ENCODE results near the gene SAMSN1.

DNA sequence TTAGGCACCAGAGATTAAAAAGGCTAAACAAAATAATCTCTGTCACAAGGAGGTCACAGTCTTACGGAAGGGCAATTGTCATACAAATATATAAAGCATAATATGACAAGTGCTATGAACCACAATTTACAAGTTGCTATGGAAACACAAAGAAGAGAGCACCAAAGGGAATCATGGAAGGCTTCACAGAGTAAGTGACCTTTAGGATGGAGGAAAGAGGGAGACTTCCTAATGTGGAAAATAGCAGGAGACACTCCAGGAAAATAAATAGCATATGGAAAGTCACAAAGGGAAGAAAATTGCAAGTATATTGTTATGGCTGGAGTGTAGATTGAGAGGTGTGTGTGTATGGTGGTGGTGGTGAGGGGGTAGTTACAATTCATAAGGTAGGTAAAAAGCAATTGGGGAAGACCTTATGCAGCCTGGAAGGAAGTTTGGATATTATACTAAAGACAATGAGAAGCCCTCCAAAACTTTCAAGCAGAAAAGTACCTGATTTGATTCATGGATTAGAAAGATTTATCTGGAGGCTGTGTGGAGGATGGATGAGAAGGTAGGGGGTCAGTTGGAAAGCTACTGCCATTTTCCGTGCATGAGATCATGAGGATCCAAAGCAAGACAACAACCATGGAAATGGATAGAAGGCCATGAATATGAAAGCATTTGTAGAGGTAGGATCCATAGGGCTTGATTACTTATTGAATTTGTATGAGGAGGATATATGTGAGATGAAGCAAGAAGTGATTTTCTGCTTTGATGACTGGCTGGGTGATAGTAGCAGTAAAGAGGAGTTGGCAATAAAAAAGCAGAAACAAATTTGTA, 61.7 kb downstream of the SAMSN1 start:
- TF ChIP-seq POLR2AphosphoS5 (IDR thresholded peaks at IDR 0.05) (no peak), POLR2A (IDR thresholded peaks at IDR 0.05; ENCODE audit: low read depth) (no peak), EP300 (IDR thresholded peaks at IDR 0.05) (no peak)
- TF ChIP-seq, protein P1, sequence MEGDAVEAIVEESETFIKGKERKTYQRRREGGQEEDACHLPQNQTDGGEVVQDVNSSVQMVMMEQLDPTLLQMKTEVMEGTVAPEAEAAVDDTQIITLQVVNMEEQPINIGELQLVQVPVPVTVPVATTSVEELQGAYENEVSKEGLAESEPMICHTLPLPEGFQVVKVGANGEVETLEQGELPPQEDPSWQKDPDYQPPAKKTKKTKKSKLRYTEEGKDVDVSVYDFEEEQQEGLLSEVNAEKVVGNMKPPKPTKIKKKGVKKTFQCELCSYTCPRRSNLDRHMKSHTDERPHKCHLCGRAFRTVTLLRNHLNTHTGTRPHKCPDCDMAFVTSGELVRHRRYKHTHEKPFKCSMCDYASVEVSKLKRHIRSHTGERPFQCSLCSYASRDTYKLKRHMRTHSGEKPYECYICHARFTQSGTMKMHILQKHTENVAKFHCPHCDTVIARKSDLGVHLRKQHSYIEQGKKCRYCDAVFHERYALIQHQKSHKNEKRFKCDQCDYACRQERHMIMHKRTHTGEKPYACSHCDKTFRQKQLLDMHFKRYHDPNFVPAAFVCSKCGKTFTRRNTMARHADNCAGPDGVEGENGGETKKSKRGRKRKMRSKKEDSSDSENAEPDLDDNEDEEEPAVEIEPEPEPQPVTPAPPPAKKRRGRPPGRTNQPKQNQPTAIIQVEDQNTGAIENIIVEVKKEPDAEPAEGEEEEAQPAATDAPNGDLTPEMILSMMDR (IDR thresholded peaks at IDR 0.05) = no peak
